Measurements from ENCODE around the gene GOLGA3. TPM values are rescaled to one million over a fixed set of nuclear protein-coding genes. Genes with fewer than 3 reads are reported as not detected.

Gene GOLGA3
- polyA plus RNA-seq, 1 donor (not counting 4 experiments of a cell fraction or from before 2014, with no cell fraction given), result 11.0 TPM

DNA sequence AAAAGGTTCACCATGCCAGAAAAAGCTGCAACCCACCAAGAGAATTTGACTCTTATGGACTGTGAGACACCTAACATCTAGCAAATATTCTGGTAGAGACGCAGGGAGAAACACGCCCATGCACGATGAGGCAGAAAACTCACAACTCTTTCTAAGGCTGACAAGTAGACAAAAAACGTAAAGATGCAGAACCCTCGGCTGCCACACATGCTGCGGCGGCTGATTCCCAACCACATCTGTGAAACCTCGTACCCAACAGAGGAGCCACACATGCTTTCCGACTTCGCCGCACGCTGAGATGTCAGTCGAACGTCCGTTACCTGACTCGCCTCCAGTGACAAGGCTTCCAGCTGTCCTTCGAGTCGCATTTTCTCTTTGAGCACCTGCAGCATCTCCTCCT is 21.8 kb downstream of the GOLGA3 start:
- Histone ChIP-seq H3K9me3 (ENCODE audit: control insufficient read depth, low read depth, low read length) (no peaks in the 10 kb centered on the region), H4K20me1 (ENCODE audit: control insufficient read depth, extremely low read depth, insufficient read depth, low read length) (peaks cover 15% of the 10 kb centered on the region), H3K9me1 (ENCODE audit: control insufficient read depth, extremely low read depth, insufficient read depth, low read length) (no peaks in the 10 kb centered on the region), H3K36me3 (ENCODE audit: control insufficient read depth in 2 of 2, extremely low read depth in 1 of 2, insufficient read depth in 2 of 2, low read length in 2 of 2) (peaks cover 35 to 43% of the 10 kb centered on the region in 2 experiments), H3K4me2 (ENCODE audit: control insufficient read depth, extremely low read depth, insufficient read depth, low read depth, low read length) (no peak overlapping the region), H3K9ac (ENCODE audit: control insufficient read depth, extremely low read depth, insufficient read depth, low read length) (no peak overlapping the region), H3K4me1 (ENCODE audit: control insufficient read depth, extremely low read depth, insufficient read depth, low read length) (no peaks in the 10 kb centered on the region), H3K79me2 (ENCODE audit: control insufficient read depth, insufficient read depth, low read length) (peaks cover 28% of the 10 kb centered on the region), H3K4me3 (ENCODE audit: control insufficient read depth in 2 of 3, extremely low read depth in 1 of 3, insufficient read depth in 2 of 3, low read depth in 1 of 3, low read length in 3 of 3) (no peak overlapping the region), H3K27ac (ENCODE audit: control insufficient read depth, insufficient read depth, low read length) (no peak overlapping the region), H3K27me3 (ENCODE audit: control insufficient read depth, extremely low read depth, insufficient read depth, low read length) (no peaks in the 10 kb centered on the region), H2AFZ (ENCODE audit: control insufficient read depth, low read length) (no peak overlapping the region)
- dilution Hi-C loops (cut with MboI; ENCODE audit: extremely low pct_ligation_motif_present, low sequenced_read_pairs), result no loop called here
- DNase-seq (ENCODE audit: low read depth, low spot score), result no peak
- no peak for FAIRE-seq
- TF ChIP-seq, protein P1, sequence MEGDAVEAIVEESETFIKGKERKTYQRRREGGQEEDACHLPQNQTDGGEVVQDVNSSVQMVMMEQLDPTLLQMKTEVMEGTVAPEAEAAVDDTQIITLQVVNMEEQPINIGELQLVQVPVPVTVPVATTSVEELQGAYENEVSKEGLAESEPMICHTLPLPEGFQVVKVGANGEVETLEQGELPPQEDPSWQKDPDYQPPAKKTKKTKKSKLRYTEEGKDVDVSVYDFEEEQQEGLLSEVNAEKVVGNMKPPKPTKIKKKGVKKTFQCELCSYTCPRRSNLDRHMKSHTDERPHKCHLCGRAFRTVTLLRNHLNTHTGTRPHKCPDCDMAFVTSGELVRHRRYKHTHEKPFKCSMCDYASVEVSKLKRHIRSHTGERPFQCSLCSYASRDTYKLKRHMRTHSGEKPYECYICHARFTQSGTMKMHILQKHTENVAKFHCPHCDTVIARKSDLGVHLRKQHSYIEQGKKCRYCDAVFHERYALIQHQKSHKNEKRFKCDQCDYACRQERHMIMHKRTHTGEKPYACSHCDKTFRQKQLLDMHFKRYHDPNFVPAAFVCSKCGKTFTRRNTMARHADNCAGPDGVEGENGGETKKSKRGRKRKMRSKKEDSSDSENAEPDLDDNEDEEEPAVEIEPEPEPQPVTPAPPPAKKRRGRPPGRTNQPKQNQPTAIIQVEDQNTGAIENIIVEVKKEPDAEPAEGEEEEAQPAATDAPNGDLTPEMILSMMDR (optimal IDR thresholded peaks at IDR 0.05 in 1 of 3, IDR thresholded peaks at IDR 0.05 in 1 of 3, conservative IDR thresholded peaks at IDR 0.05 in 1 of 3; ENCODE audit: extremely low read depth in 1 of 3, insufficient read depth in 2 of 3, low read length in 3 of 3), result no peak
- no peak for TF ChIP-seq EZH2 (IDR thresholded peaks at IDR 0.05; ENCODE audit: low read length)

GRCh38 chr12:132804426-132804861 is 24.2 kb downstream of the GOLGA3 start:
- Histone ChIP-seq H4K20me1 (ENCODE audit: control insufficient read depth, extremely low read depth, insufficient read depth, low read length) (peaks cover 15% of the 10 kb centered on the region), H3K9me3 (ENCODE audit: control insufficient read depth, low read depth, low read length) (no peaks in the 10 kb centered on the region), H3K36me3 (ENCODE audit: control insufficient read depth in 2 of 2, extremely low read depth in 1 of 2, insufficient read depth in 2 of 2, low read length in 2 of 2) (peaks cover 48 to 50% of the 10 kb centered on the region in 2 experiments), H3K4me2 (ENCODE audit: control insufficient read depth, extremely low read depth, insufficient read depth, low read depth, low read length) (no peak overlapping the region), H3K4me1 (ENCODE audit: control insufficient read depth, extremely low read depth, insufficient read depth, low read length) (no peaks in the 10 kb centered on the region), H3K4me3 (ENCODE audit: control insufficient read depth in 2 of 3, extremely low read depth in 1 of 3, insufficient read depth in 2 of 3, low read depth in 1 of 3, low read length in 3 of 3) (no peak overlapping the region), H2AFZ (ENCODE audit: control insufficient read depth, low read length) (no peak overlapping the region), H3K79me2 (ENCODE audit: control insufficient read depth, insufficient read depth, low read length) (peaks cover 32% of the 10 kb centered on the region), H3K27me3 (ENCODE audit: control insufficient read depth, extremely low read depth, insufficient read depth, low read length) (no peaks in the 10 kb centered on the region), H3K27ac (ENCODE audit: control insufficient read depth, insufficient read depth, low read length) (no peak overlapping the region), H3K9me1 (ENCODE audit: control insufficient read depth, extremely low read depth, insufficient read depth, low read length) (no peaks in the 10 kb centered on the region), H3K9ac (ENCODE audit: control insufficient read depth, extremely low read depth, insufficient read depth, low read length) (no peak overlapping the region)
- dilution Hi-C loops (cut with MboI; ENCODE audit: extremely low pct_ligation_motif_present, low sequenced_read_pairs), result no loop called here
- TF ChIP-seq, protein P1 (optimal IDR thresholded peaks at IDR 0.05 in 1 of 3, IDR thresholded peaks at IDR 0.05 in 1 of 3, conservative IDR thresholded peaks at IDR 0.05 in 1 of 3; ENCODE audit: extremely low read depth in 1 of 3, insufficient read depth in 2 of 3, low read length in 3 of 3), result no peak
- TF ChIP-seq EZH2 (IDR thresholded peaks at IDR 0.05; ENCODE audit: low read length), result no peak
- FAIRE-seq (no peak), DNase-seq (ENCODE audit: low read depth, low spot score) (no peak)

All from keratinocyte (primary cell).